HG02571 (cell line): ENCODE measurements around the gene BNIP2.
"Not testable (repeated sequence)": the region's sequence is repeated elsewhere in the genome, so short reads cannot be mapped to it uniquely, and the experiment has no call there.

Experiments used
- ATAC-seq: cut with Tn5 transposase; IDR thresholded peaks from one replicate; pipeline ENCODE4 v1.9.1; 2021; ENCODE audit warnings: mild to moderate bottlenecking, moderate library complexity; ENCODE audit not compliant: unreplicated experiment

The BNIP2 gene

DNA sequence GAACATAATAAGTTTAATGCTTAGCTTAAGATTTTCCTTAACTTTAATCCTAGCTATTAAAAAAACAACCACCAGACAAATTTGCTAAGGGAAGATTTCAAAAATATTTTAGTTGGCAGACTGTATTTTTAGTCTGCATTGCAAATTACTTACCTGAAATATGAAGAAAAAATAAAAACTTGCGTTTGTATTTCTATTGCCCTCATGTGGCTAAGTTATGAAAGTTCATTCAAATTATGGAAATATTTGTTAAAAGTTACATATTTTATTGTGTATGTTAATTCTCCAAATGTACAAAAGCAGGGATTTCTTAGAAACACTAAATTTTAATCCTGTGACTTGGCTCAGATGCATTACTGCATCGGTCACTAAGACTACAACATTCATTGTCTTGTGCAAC is 46.8 kb downstream of the BNIP2 start:
- no peak for ATAC-seq

DNA sequence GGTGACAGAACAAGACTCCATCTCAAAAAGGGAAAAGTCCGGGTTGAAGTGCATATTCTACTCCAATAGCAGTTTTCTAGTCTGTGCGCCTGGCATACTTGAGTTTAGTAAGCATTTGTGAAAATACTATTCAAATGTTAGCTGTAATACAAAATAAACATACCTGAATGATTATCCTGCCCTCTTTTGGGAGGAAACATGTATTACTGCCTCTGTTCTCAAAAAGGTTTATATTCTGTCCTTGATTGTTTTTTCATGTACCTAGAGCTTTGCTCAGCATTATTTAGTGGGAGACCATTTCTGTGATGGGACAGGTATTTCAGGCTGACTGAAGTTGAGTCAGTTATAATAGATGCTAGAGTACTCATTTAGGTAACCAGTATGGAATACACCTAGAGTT is 51.6 kb downstream of the BNIP2 start:
- ATAC-seq: not testable (repeated sequence)

DNA sequence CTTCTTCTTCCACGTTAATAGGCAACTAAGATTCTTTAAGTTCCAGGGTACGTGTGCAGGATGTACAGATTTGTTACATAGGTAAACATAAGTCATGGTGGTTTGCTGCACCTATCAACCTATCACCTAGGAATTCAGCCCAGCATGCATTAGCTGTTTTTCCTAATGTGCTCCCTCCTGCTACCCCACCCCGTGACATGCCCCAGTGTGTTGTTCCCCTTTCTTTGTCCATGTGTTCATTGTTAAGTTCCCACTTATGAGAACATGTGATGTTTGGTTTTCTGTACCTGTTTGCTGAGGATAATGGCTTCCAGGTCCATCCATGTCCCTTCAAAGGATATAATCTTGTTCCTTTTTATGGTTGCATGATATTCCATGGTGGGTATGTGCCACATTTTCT is 52.9 kb downstream of the BNIP2 start:
- no peak for ATAC-seq

GRCh38 chr15:59632714-59633113 is 56.4 kb downstream of the BNIP2 start:
- no peak for ATAC-seq

- no peak for ATAC-seq
Observed at GRCh38 chr15:59622289-59622688, 66.8 kb downstream of the BNIP2 start.

DNA sequence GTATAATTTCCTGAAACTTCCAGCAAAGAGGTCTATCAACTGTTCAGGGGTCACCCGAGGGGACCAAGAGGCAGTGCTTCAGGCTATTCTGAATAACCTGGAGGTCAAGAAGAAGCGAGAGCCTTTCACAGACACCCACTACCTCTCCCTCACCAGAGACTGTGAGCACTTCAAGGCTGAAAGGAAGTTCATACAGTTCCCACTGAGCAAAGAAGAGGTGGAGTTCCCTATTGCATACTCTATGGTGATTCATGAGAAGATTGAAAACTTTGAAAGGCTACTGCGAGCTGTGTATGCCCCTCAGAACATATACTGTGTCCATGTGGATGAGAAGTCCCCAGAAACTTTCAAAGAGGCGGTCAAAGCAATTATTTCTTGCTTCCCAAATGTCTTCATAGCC is 70.7 kb downstream of the BNIP2 start:
- ATAC-seq: no peak

- ATAC-seq: no peak
Observed at GRCh38 chr15:59616379-59616778, 72.7 kb downstream of the BNIP2 start.

- no peak for ATAC-seq
Observed at GRCh38 chr15:59615661-59616060, 73.5 kb downstream of the BNIP2 start.

- ATAC-seq: no peak
Observed at GRCh38 chr15:59614153-59614552, 75.0 kb downstream of the BNIP2 start.

DNA sequence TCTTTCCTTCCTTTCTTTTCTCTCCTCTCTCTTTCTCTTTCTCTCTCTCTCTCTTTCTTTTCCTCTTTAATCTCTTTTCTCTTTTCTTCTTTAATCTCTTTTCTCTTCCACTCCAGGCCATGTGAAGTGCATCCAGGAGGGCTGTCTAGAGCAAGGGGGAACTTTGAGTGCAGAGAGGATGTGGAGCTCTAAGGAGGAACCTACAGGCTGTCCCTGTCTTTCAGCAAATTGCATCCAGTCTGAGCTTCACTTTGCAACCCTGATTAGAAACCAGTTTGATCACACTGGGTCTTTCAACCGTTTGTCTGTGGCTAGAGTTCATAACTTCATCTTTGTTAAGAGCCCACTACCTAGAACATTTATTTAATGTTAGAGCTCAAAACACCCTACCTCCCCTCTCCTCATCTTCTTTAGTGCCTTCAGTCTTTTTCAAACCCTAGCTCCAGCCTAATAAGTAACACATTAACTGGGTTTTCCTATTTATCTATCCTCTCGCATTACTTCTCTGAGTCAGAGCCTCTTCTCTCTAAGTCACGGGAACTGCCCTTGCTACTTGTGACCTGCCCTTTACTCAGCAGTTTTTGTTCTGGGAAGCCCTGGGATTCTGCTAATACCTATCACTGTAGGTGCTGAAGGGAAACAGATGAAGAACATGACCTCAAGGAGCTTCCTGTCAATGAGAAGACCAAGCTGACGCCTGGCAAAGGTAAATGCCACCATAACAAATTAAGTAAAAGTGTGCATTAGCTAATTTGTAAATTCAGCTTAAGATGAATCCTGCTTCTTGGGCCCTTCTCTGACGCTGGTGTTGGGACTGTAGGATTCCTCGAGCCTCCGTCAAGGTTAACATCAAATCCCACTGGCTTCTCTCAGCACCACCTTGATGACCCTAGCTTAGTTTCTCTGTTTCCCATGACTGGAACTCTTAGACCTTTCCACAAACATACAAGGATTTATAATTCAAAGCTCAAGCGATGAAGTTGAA is 77.6 kb downstream of the BNIP2 start, which contains the start of gene GCNT3:
TSS of gene GCNT3 (plus strand) at position 508 of the 985 bp plus-strand sequence. CDS start 6,456 bp downstream, outside the sequence.
- no peak for ATAC-seq

DNA sequence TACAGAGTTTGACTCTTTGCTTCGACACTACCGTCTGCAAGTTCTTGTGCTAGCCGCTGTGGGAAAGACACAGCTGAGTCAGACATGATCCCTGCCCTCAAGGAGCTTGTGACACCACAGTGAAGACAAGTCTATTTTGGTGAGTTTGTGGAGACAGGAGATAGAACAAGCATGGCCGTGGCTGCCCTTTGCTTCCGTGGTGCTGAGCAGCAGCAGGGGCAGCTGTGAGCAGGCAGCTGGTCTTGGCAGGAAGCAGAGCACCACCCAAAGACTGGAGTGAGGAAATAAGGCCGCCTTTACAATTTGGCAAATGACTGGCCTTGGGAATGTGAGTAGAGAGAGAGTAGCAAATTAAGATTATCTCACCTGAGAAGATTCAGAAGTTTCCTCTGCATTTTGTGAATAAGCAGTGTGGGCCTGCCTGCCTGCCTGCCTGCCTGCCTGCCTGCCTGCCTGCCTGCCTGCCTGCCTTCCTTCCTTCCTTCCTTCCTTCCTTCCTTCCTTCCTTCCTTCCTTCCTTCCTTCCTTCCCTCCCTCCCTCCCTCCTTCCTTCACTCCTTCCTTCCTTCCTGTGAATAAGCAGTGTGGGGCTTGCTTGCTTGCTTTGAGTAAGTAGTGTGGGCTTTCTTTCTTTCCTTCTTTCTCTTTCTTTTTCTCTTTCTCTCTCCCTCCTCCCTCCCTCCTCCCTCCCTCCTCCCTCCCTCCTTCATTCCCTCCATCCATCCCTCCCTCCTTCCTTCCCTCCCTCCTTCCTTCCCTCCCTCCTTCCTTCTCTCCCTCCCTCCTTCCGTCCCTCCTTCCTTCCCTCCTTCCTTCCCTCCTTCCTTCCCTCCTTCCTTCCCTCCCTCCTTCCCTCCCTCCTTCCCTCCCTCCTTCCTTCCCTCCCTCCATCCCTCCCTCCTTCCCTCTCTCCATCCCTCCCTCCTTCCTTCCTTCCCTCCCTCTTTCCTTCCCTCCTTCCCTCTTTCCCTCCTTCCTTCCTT is 79.1 kb downstream of the BNIP2 start:
- no peak for ATAC-seq
